Fibroblast of skin of right quadriceps (primary cell): ENCODE data around the gene CHADL.

ENCODE experiments used
- DNase-seq: peaks from one replicate; pipeline ENCODE4 v3.0.0-alpha.2; 2013

Gene CHADL

DNA sequence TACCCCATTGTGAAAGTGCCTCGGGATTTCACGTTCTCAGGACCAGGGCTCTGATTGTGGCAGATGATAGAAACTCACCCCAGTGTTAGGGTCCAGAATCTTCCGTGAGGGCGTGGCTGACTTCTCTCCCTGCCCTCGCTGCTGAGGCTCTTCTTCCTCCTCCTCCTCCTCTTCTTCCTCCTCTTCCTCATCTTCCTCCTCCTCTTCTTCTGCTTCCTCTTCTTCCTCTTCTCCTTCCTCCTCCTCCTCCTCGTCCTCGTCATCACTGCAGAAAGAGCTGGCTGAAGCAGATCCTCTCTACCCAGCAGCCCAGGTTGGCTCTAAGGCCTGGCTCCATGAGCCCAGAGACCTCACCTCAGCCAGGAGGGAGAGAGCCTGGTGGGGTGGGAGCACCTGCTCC is 13.5 kb upstream of the CHADL start:
- no peak for DNase-seq

GRCh38 chr22:41252365-41252764 is 11.6 kb upstream of the CHADL start:
- DNase-seq = no peak

- no peak for DNase-seq
Observed at GRCh38 chr22:41250127-41250526, 9.4 kb upstream of the CHADL start.

- no peak for DNase-seq
Observed at GRCh38 chr22:41249442-41249841, 8.7 kb upstream of the CHADL start.

DNA sequence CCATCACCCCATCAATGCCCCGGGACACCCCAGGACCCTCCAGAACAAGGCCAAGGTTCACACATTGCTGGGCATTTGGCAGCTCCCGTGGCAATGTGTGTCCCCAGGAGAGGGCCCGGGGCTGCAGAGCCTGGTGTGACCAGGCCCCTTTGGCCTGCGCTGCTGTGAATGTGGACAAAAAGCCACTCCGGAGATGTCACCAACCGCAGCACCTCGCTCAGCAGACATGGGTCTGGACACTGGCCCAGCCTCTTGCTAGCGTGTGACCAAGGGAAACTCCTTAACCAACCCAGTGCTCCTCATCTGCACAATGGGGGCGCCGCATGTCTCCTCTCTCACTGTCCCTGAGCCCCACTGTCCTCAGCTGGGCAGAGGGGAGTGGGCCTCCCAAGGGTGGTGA is 8.0 kb upstream of the CHADL start:
- no peak for DNase-seq

DNA sequence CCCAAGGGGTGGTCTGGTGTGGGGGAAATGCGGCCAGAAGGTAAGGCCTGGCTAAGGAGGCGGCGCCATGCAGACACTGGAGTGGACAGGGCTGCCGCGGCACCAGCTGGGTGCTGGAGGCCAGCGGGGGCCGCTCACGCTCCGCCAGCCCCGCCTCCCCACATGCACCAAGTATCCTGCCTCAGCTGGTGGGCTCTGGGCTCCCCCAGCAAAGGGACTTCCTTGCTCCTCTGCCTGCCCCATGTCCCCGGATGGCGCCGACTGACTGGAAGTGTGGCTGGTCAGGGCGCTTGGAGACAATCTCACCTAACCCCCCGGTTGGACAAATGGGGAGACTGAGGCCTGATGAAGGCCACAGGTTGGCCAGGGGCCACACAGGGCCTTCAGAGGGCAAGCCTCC is 7.6 kb upstream of the CHADL start:
- no peak for DNase-seq

DNA sequence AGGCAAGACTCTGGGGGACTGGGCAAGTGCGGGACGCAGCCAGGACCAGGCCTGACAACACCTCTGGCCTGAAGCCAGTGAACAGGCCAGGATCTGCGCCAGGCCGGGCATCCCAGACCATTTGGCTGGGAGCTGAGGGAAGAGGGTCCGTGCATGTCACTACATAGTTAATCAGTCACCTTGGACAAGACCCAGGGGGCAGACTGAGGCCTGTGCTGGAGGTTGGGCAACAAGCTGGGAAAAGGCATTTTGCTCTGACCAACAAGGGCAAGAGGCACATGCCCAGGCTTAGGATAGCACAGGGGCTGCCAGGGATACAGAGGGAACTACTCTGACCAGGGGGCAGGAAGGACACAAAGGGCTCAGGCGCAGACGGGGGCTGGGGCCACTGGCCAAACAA is 7.0 kb upstream of the CHADL start:
- DNase-seq = no peak

DNA sequence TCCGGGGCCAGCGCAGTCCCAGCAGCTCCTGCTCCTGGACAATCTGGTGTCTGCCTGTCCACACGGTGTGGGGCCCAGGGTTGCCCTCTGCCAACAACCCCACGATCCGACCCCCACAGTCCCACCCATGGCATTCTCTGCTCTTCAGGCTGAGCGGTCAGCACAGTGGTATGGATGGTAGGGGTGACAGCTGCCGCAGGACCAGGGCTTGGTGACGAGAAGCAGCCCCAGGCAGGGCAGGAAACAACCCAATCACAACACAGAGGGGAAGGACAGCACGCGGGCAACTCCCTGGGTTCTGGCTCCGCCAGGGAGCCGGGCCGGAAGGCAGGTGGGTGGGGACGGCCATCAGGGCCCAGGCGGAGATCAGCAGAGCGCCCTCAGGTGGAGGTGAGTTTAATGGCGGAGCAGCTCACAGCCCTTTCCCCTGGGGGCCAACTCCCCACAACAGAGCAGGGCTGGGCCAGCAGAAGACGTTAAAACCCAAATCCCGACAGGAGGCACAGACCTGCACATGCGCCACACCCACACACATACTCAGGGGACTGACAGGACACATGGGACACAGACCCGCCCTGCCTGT is 5.3 kb upstream of the CHADL start:
- DNase-seq = no peak

DNA sequence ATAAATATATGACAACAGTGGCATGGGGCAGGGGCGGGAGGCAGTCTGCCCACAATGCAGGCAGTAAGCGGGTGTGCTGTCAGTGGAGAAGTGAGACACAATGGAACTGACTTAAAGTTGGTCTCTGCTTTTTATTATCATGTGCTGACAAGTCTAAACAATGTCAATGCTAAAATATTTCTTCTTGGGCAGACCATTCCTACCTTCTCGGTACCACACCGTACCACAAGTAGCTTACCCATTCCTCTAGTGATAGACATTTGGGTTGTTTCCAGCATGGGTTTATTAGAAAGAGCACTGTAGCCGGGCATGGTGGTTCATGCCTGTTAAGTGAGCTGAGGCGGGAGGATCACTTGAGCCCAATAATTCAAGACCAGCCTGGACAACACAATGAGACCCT is 2.6 kb upstream of the CHADL start:
- no peak for DNase-seq

DNA sequence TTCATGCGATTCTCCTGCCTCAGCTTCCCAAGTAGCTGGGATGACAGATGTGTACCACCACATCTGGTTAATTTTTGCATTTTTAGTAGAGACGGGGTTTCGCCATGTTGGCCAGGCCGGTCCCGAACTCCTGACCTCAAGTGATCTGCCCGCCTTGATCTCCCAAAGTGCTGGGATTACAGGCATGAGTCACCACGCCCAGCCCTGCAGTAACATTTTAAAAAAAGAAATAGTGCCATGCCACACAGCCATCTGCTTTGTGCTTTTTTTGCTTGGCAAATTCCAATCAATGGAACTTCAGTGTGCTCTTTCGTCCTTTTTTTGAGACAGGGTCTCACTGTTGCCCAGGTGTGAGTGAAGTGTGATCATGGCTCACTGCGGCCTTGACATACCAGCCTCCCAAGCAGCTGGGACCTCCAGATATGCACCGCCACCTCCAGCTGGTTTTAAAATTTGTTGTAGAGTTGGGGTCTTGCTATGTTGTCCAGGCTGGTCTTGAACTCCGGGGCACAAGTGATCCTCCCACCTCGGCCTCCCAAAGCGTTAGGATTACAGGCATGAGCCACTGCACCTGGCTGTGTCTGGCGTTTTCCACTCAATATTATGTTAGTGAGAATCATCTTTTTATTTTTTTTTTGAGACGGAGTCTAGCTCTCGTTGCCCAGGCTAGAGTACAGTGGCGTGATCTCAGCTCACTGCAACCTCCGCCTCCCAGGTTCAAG is 1.8 kb upstream of the CHADL start:
- DNase-seq = no peak

GRCh38 chr22:41241133-41241676 is 474 bp upstream of the CHADL start:
- DNase-seq = no peak

GRCh38 chr22:41239443-41240128 is 1.1 kb downstream of the CHADL start:
- no peak for DNase-seq

- no peak for DNase-seq
Observed at GRCh38 chr22:41238570-41239442, 1.9 kb downstream of the CHADL start.

- peak; percentile 38 for DNase-seq
Observed at GRCh38 chr22:41237707-41238569, 2.8 kb downstream of the CHADL start.

- no peak for DNase-seq
Observed at GRCh38 chr22:41237036-41237706, 3.6 kb downstream of the CHADL start.

GRCh38 chr22:41234815-41235695 is 5.7 kb downstream of the CHADL start:
- no peak for DNase-seq

- DNase-seq = no peak
Observed at GRCh38 chr22:41231369-41231768, 9.4 kb downstream of the CHADL start.

GRCh38 chr22:41230401-41230785 is 10.3 kb downstream of the CHADL start:
- DNase-seq = no peak

GRCh38 chr22:41229730-41230400 is 10.9 kb downstream of the CHADL start:
- no peak for DNase-seq

DNA sequence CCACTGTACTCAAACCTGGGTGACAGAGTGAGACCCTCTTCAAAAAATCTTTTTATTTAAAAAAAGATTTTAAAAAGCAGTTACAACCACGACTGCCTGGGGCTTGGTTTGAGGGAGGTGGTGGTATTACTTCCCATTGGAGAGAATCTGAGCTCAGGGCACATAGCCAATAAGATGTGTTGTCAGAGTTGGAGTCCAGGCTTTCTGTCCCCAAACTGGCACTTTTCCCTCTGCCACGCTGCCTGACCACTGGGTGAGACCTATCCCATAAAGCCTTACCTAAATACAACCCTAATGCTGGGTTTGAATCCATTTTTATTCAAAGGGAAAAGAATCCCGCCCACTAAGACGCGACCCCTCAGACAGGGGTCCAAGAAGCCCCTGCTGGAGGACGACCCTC is 11.5 kb downstream of the CHADL start:
- no peak for DNase-seq
